H9 (cell line): ENCODE results near the gene SLCO2A1. TPM values are rescaled to one million over a fixed set of nuclear protein-coding genes. Genes with fewer than 3 reads are reported as not detected.

Experiments used
- DNase-seq: peaks from one replicate; pipeline ENCODE4 v3.0.0-alpha.2; 2017
- H2AFZ ChIP-seq: one replicate; pipeline ENCODE4 v1.6.1; 2013; ENCODE audit warnings: mild to moderate bottlenecking, low read length, control low read depth, moderate library complexity
- H2AK5ac ChIP-seq: 2 replicates; pipeline ENCODE4 v1.6.1; 2013; ENCODE audit warnings: low read length, control low read depth, mixed read lengths; ENCODE audit not compliant: insufficient read length
- H2BK120ac ChIP-seq: one replicate; pipeline ENCODE4 v1.6.1; 2013; ENCODE audit warnings: low read depth, mild to moderate bottlenecking, low read length, control low read depth, inconsistent platforms; ENCODE audit not compliant: poor library complexity, severe bottlenecking
- H2BK12ac ChIP-seq: 2 replicates; pipeline ENCODE4 v1.6.1; 2013; ENCODE audit warnings: low read length, control low read depth, mixed read lengths, low read depth; ENCODE audit not compliant: insufficient read length
- H2BK15ac ChIP-seq: 2 replicates; pipeline ENCODE4 v1.6.1; 2013; ENCODE audit warnings: low read depth, low read length, control low read depth
- H2BK20ac ChIP-seq: one replicate; pipeline ENCODE4 v1.6.1; 2013; ENCODE audit warnings: low read depth, mild to moderate bottlenecking, low read length, control low read depth, inconsistent platforms; ENCODE audit not compliant: poor library complexity, severe bottlenecking
- H2BK5ac ChIP-seq: 2 replicates; pipeline ENCODE4 v1.6.1; 2013; ENCODE audit warnings: low read length, control low read depth, mixed read lengths; ENCODE audit not compliant: insufficient read length
- H3K14ac ChIP-seq: 2 replicates; pipeline ENCODE4 v1.6.1; 2013; ENCODE audit warnings: low read length, control low read depth; ENCODE audit not compliant: insufficient read depth
- H3K18ac ChIP-seq: 2 replicates; pipeline ENCODE4 v1.6.1; 2013; ENCODE audit warnings: low read depth, mild to moderate bottlenecking, mixed read lengths, low read length, control low read depth; ENCODE audit not compliant: insufficient read length
- H3K23ac ChIP-seq: 2 replicates; pipeline ENCODE4 v1.6.1; 2013; ENCODE audit warnings: low read length, control low read depth, mixed read lengths, low read depth; ENCODE audit not compliant: insufficient read length
- H3K23me2 ChIP-seq: 2 replicates; pipeline ENCODE4 v1.6.1; 2013; ENCODE audit warnings: low read depth, mild to moderate bottlenecking, mixed read lengths, low read length, control low read depth; ENCODE audit not compliant: insufficient read length, poor library complexity, severe bottlenecking
- H3K27ac ChIP-seq: 2 replicates; pipeline ENCODE4 v1.5.1; 2013; ENCODE audit warnings: low read length, control low read depth, mixed read lengths, low read depth; ENCODE audit not compliant: insufficient read length
- H3K27me3 ChIP-seq: 2 replicates; pipeline ENCODE4 v1.6.1; 2013; ENCODE audit warnings: low read length, control low read depth, inconsistent platforms; ENCODE audit not compliant: insufficient read depth
- H3K4ac ChIP-seq: 2 replicates; pipeline ENCODE4 v1.6.1; 2013; ENCODE audit warnings: low read depth, mild to moderate bottlenecking, control low read depth, inconsistent platforms, low read length, moderate library complexity
- H3K4me1 ChIP-seq: 2 replicates; pipeline ENCODE4 v1.6.1; 2013; ENCODE audit warnings: low read length, control low read depth, inconsistent platforms; ENCODE audit not compliant: insufficient read depth
- H3K4me2 ChIP-seq: 2 replicates; pipeline ENCODE4 v1.6.1; 2013; ENCODE audit warnings: low read length, control low read depth, mixed read lengths; ENCODE audit not compliant: insufficient read length, insufficient read depth
- H3K56ac ChIP-seq: 2 replicates; pipeline ENCODE4 v1.6.1; 2013; ENCODE audit warnings: low read depth, mild to moderate bottlenecking, mixed read lengths, low read length, control low read depth; ENCODE audit not compliant: insufficient read length
- H3K79me1 ChIP-seq: 2 replicates; pipeline ENCODE4 v1.6.1; 2013; ENCODE audit warnings: low read depth, mild to moderate bottlenecking, moderate library complexity, low read length, control low read depth, inconsistent platforms; ENCODE audit not compliant: insufficient read depth, poor library complexity, severe bottlenecking
- H3K79me2 ChIP-seq: 2 replicates; pipeline ENCODE4 v1.6.1; 2013; ENCODE audit warnings: low read length, control low read depth, inconsistent platforms; ENCODE audit not compliant: insufficient read depth
- H3K9ac ChIP-seq: 2 replicates; pipeline ENCODE4 v1.6.1; 2013; ENCODE audit warnings: low read length, control low read depth, mixed read lengths; ENCODE audit not compliant: insufficient read length; ENCODE audit errors: extremely low read depth
- H3K9me3 ChIP-seq: one replicate; pipeline ENCODE4 v1.6.1; 2013; ENCODE audit warnings: low read depth, low read length, inconsistent platforms; ENCODE audit not compliant: control insufficient read depth
- H3T11ph ChIP-seq: one replicate; pipeline ENCODE4 v1.6.1; 2013; ENCODE audit warnings: mild to moderate bottlenecking, low read length, control low read depth, inconsistent platforms
- H4K20me1 ChIP-seq: one replicate; pipeline ENCODE4 v1.6.1; 2013; ENCODE audit not compliant: control insufficient read depth, insufficient read length, insufficient read depth
- H4K5ac ChIP-seq: 2 replicates; pipeline ENCODE4 v1.6.1; 2013; ENCODE audit warnings: low read depth, mild to moderate bottlenecking, mixed read lengths, low read length, control low read depth; ENCODE audit not compliant: insufficient read length
- H4K8ac ChIP-seq: replicated peaks from 2 replicates; pipeline ENCODE4 v1.6.1; 2013; ENCODE audit warnings: low read length, control low read depth, mixed read lengths, low read depth; ENCODE audit not compliant: insufficient read length
- H4K91ac ChIP-seq: 2 replicates; pipeline ENCODE4 v1.6.1; 2013; ENCODE audit warnings: low read depth, mild to moderate bottlenecking, moderate library complexity, mixed read lengths, low read length, control low read depth; ENCODE audit not compliant: insufficient read length
- H3K27ac Mint-ChIP-seq, 3 experiments: 2 replicates in 2 of 3; 3 replicates in 1 of 3; pipeline ENCODE4 v1.8.0; 2020 to 2021; ENCODE audit warnings: mixed read lengths in 3 of 3, mild to moderate bottlenecking in 1 of 3, moderate library complexity in 1 of 3
- H3K27me3 Mint-ChIP-seq: 2 replicates; pipeline ENCODE4 v1.8.0; 2021; ENCODE audit warnings: low read depth, mild to moderate bottlenecking, moderate library complexity, mixed read lengths
- H3K36me3 Mint-ChIP-seq, 3 experiments: 2 replicates in 2 of 3; 3 replicates in 1 of 3; pipeline ENCODE4 v1.8.0; 2020 to 2021; ENCODE audit warnings: low read depth in 3 of 3, mixed read lengths in 3 of 3; ENCODE audit not compliant: insufficient read depth in 1 of 3
- H3K4me1 Mint-ChIP-seq, 2 experiments: 2 replicates each; pipeline ENCODE4 v1.8.0; 2020; ENCODE audit warnings: mixed read lengths in 2 of 2
- H3K4me3 Mint-ChIP-seq, 2 experiments: 2 replicates in 1 of 2; 3 replicates in 1 of 2; pipeline ENCODE4 v1.8.0; 2020 to 2021; ENCODE audit warnings: mild to moderate bottlenecking in 2 of 2, mixed read lengths in 2 of 2, moderate library complexity in 1 of 2
- H3K9me3 Mint-ChIP-seq, 2 experiments: 2 replicates in 1 of 2; 3 replicates in 1 of 2; pipeline ENCODE4 v1.8.0; 2020; ENCODE audit warnings: mild to moderate bottlenecking in 2 of 2, mixed read lengths in 2 of 2, moderate library complexity in 1 of 2
- CTCF ChIP-seq: fragments of 200-600 bp; sonication (generic); conservative IDR thresholded peaks from 3 replicates; pipeline ENCODE4 v1.8.0; 2021; ENCODE audit warnings: antibody characterized with exemption, mild to moderate bottlenecking
- WGBS: extraction: QIAGEN DNeasy Blood & Tissue Kit; methylation state at CpG from one replicate; pipeline ENCODE4 v1.1.7; 2013; ENCODE audit warnings: missing lambda C conversion rate, low lambda C conversion rate, mixed read lengths; ENCODE audit not compliant: insufficient read length; ENCODE audit errors: extremely low coverage; 5-methylcytosine and 5-hydroxymethylcytosine counted together
- total RNA-seq: library from RNA; stranded (reverse); gene quantifications from 2 replicates; pipeline ENCODE4 v1.2.1, GENCODE V29; 2021

The SLCO2A1 gene
- total RNA-seq, 1 experiment from 2014 or later = 0.98 TPM

DNA sequence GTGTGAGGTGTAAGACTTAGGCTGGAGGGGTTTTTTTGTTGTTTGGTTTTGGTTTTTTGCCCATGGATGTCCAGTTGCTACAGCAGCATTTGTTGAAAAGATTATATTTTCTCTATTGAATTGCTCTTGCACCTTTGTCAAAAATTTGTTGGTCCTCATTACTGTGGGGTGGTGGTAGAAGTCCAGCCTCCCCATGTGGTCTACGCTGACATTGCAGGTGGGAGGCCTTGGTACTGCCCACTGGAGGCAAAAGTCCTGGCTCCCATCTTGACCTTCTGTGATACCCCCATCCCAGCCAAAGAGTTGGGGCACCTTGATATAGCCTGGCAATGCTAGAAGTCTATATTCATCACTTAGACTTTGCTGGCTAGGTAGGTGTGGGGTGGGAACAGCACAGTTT lies 128.6 kb downstream of the SLCO2A1 start:
- no peak overlapping the region for H4K5ac ChIP-seq
- H2BK20ac ChIP-seq = no peak overlapping the region
- no peaks in the 10 kb centered on the region for H3K79me1 ChIP-seq
- H3K23me2 ChIP-seq = peaks cover under 1% of the 10 kb centered on the region
- H2BK5ac ChIP-seq = no peak overlapping the region
- H3T11ph ChIP-seq = no peak overlapping the region
- H3K4me2 ChIP-seq = no peak overlapping the region
- no peak overlapping the region for H3K14ac ChIP-seq
- H4K8ac ChIP-seq = no peak overlapping the region
- no peak overlapping the region for H2BK15ac ChIP-seq
- H4K91ac ChIP-seq = no peak overlapping the region
- H3K9me3 ChIP-seq = no peaks in the 10 kb centered on the region
- no peak overlapping the region for H2BK12ac ChIP-seq
- peaks cover 13% of the 10 kb centered on the region for H3K27me3 ChIP-seq
- H2AK5ac ChIP-seq = no peak overlapping the region
- H4K20me1 ChIP-seq = no peaks in the 10 kb centered on the region
- H3K56ac ChIP-seq = no peak overlapping the region
- no peak for DNase-seq
- peaks cover 0 to 2% of the 10 kb centered on the region in 2 experiments; a peak in 1 of 4 replicates for H3K4me1 Mint-ChIP-seq
- H2BK120ac ChIP-seq = no peak overlapping the region
- H3K4me3 Mint-ChIP-seq = no peak overlapping the region
- H3K36me3 Mint-ChIP-seq = no peaks in the 10 kb centered on the region
- no peaks in the 10 kb centered on the region for H3K4me1 ChIP-seq
- no peak overlapping the region for H3K4ac ChIP-seq
- H3K27me3 Mint-ChIP-seq = peaks cover 37% of the 10 kb centered on the region
- H3K79me2 ChIP-seq = no peaks in the 10 kb centered on the region
- H3K9me3 Mint-ChIP-seq = peaks cover 0 to 2% of the 10 kb centered on the region in 2 experiments; a peak in 1 of 5 replicates
- H3K27ac Mint-ChIP-seq = no peak overlapping the region
- WGBS = no CpG with 5 or more reads among the region's 1 CpG
- no peak overlapping the region for H3K27ac ChIP-seq
- H3K18ac ChIP-seq = no peak overlapping the region
- TF ChIP-seq CTCF = peak; percentile 58
- H3K23ac ChIP-seq = no peak overlapping the region
- no peak overlapping the region for H2AFZ ChIP-seq
- H3K9ac ChIP-seq = no peak overlapping the region
